ENCODE results near the gene PRTG. TPM values are rescaled to one million over a fixed set of nuclear protein-coding genes. Genes with fewer than 3 reads are reported as not detected.

Gene PRTG
- total and polyA plus RNA-seq, 2 experiments from 2014 or later, result under 0.01 TPM; not detected in 1

- in situ Hi-C loops (cut with MboI), result no loop called here
- Histone ChIP-seq H3K27ac (no peak overlapping the region), H3K9me2 (ENCODE audit: insufficient read depth) (no peaks in the 10 kb centered on the region), H4K20me1 (ENCODE audit: insufficient read depth) (no peaks in the 10 kb centered on the region), H3F3A (ENCODE audit: insufficient read depth) (no peaks in the 10 kb centered on the region), H3K36me3 (ENCODE audit: low read depth) (no peaks in the 10 kb centered on the region), H3K9me3 (ENCODE audit: low read depth) (no peaks in the 10 kb centered on the region), H3K9ac (no peak overlapping the region), H3K4me3 (no peak overlapping the region), H3K4me2 (ENCODE audit: unreplicated experiment) (no peak overlapping the region), H3K27me3 (replicated peaks; ENCODE audit: insufficient read depth) (no peaks in the 10 kb centered on the region), H2AFZ (no peak overlapping the region), H3K4me1 (ENCODE audit: insufficient read depth) (no peaks in the 10 kb centered on the region), H3K79me2 (ENCODE audit: insufficient read depth) (no peaks in the 10 kb centered on the region)
- TF ChIP-seq EZH2phosphoT487 (IDR thresholded peaks at IDR 0.05; ENCODE audit: insufficient read depth, low read depth), result no peak
- TF ChIP-seq EZH2 (IDR thresholded peaks at IDR 0.05; ENCODE audit: insufficient read depth, poor library complexity, severe bottlenecking), result no peak
- no peak for DNase-seq
These were observed 169.7 kb downstream of the PRTG start for GRCh38 chr15:55573224-55573623.

GRCh38 chr15:55564347-55565145 lies 178.4 kb downstream of the PRTG start:
- no peak overlapping the region for H3K9ac ChIP-seq
- no peaks in the 10 kb centered on the region for H3K4me1 ChIP-seq (ENCODE audit: insufficient read depth)
- no peak for DNase-seq
- 94 to 98% methylated on average over 2 of the region's 2 CpGs for WGBS, 2 experiments (ENCODE audit: low coverage in 1 of 2, low lambda C conversion rate in 2 of 2, missing lambda C conversion rate in 2 of 2)
- H3K4me3 ChIP-seq, result no peak overlapping the region
- H2AFZ ChIP-seq, result no peak overlapping the region
- no peaks in the 10 kb centered on the region for H3K9me2 ChIP-seq (ENCODE audit: insufficient read depth)
- no peak overlapping the region for H3K27ac ChIP-seq
- no peaks in the 10 kb centered on the region for H3F3A ChIP-seq (ENCODE audit: insufficient read depth)
- H3K27me3 ChIP-seq (replicated peaks; ENCODE audit: insufficient read depth), result no peaks in the 10 kb centered on the region
- no peaks in the 10 kb centered on the region for H4K20me1 ChIP-seq (ENCODE audit: insufficient read depth)
- H3K36me3 ChIP-seq (ENCODE audit: low read depth), result no peaks in the 10 kb centered on the region
- H3K4me2 ChIP-seq (ENCODE audit: unreplicated experiment), result no peak overlapping the region
- TF ChIP-seq EZH2phosphoT487 (IDR thresholded peaks at IDR 0.05; ENCODE audit: insufficient read depth, low read depth), result no peak
- no peak for TF ChIP-seq EZH2 (IDR thresholded peaks at IDR 0.05; ENCODE audit: insufficient read depth, poor library complexity, severe bottlenecking)
- H3K79me2 ChIP-seq (ENCODE audit: insufficient read depth), result 0 out of 2 replicates have a peak, but pooled peaks cover 8% of the 10 kb centered on the region
- in situ Hi-C loops (cut with MboI), result no loop called here
- no peaks in the 10 kb centered on the region for H3K9me3 ChIP-seq (ENCODE audit: low read depth)

GRCh38 chr15:55562601-55563000 lies 180.4 kb downstream of the PRTG start:
- no peaks in the 10 kb centered on the region for H3K9me2 ChIP-seq (ENCODE audit: insufficient read depth)
- no peak overlapping the region for H3K27ac ChIP-seq
- 79 to 92% methylated on average over 3 of the region's 3 CpGs for WGBS, 2 experiments (ENCODE audit: low coverage in 1 of 2, low lambda C conversion rate in 2 of 2, missing lambda C conversion rate in 2 of 2)
- no peaks in the 10 kb centered on the region for H3K9me3 ChIP-seq (ENCODE audit: low read depth)
- H3K27me3 ChIP-seq (replicated peaks; ENCODE audit: insufficient read depth), result no peaks in the 10 kb centered on the region
- H3K4me2 ChIP-seq (ENCODE audit: unreplicated experiment), result no peak overlapping the region
- TF ChIP-seq EZH2 (IDR thresholded peaks at IDR 0.05; ENCODE audit: insufficient read depth, poor library complexity, severe bottlenecking) (no peak), EZH2phosphoT487 (IDR thresholded peaks at IDR 0.05; ENCODE audit: insufficient read depth, low read depth) (no peak)
- H3K4me3 ChIP-seq, result no peak overlapping the region
- H3K9ac ChIP-seq, result no peak overlapping the region
- no peaks in the 10 kb centered on the region for H4K20me1 ChIP-seq (ENCODE audit: insufficient read depth)
- in situ Hi-C loops (cut with MboI), result no loop called here
- H3K79me2 ChIP-seq (ENCODE audit: insufficient read depth), result 0 out of 2 replicates have a peak, but pooled peaks cover 8% of the 10 kb centered on the region
- no peak overlapping the region for H2AFZ ChIP-seq
- DNase-seq, result no peak
- no peaks in the 10 kb centered on the region for H3F3A ChIP-seq (ENCODE audit: insufficient read depth)
- no peaks in the 10 kb centered on the region for H3K4me1 ChIP-seq (ENCODE audit: insufficient read depth)
- H3K36me3 ChIP-seq (ENCODE audit: low read depth), result no peaks in the 10 kb centered on the region

Small RNAs within 50 kb of the gene (small RNA-seq; reads per million reads assigned to genes)
- gene AC009997.1 (ENCODE audit: low read depth, low replicate concordance), result not detected

Other genes with a start within 250 kb of the PRTG start
- 1.1 and 2.5 TPM in 2 replicates for gene DNAAF4, start 234.9 kb downstream of the PRTG start, total RNA-seq (2014; rRNA removed; shearing (Covaris generic))
- 4.0 and 5.8 TPM in 2 replicates for gene DNAAF4, start 234.9 kb downstream of the PRTG start, polyA plus RNA-seq (2016; fragmentation: Nextera tagmentation; extraction: Ambion mirVana)
- 5.4 and 7.1 TPM in 2 replicates for gene PYGO1, start 154.8 kb downstream of the PRTG start, total RNA-seq (2014; rRNA removed; shearing (Covaris generic))
- 1.5 and 1.6 TPM in 2 replicates for gene PYGO1, start 154.8 kb downstream of the PRTG start, polyA plus RNA-seq (2016; fragmentation: Nextera tagmentation; extraction: Ambion mirVana)

Data from GM23248 (cell line).